ENCODE measurements around the gene TAF13. TPM values are rescaled to one million over a fixed set of nuclear protein-coding genes. Genes with fewer than 3 reads are reported as not detected.
"Not testable (repeated sequence)": the region's sequence is repeated elsewhere in the genome, so short reads cannot be mapped to it uniquely, and the experiment has no call there.

TAF13 gene
- total RNA-seq, 1 experiment from 2014 or later: 21.9 TPM

DNA sequence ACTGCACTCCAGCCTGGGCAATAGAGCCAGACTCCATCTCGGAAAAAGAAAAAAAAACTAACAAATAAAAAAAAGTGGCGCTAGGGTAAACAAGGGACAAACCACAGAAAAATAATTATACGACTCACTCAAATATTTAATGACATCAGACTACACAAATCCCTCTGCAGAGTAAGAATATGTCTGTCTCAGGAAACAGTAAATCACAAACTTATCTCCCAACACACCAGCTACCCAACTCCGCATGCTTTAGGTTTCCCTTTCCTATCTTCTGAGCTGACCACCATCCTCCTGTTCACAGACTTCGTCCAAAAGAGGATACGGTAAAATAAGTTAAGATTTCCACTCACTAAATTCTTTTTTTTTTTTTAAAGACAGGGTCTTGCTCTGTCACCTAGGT is 50.1 kb downstream of the TAF13 start:
- H3K27me3 ChIP-seq (replicated peaks; ENCODE audit: control insufficient read depth, insufficient read depth, low read length): no peaks in the 10 kb centered on the region
- H3K36me3 ChIP-seq (ENCODE audit: control insufficient read depth, insufficient read depth, low read length): no peaks in the 10 kb centered on the region
- no peaks in the 10 kb centered on the region for H3K27me3 Mint-ChIP-seq (ENCODE audit: insufficient read depth, unreplicated experiment)
- no peak overlapping the region for H3K4me3 ChIP-seq (ENCODE audit: low read depth, low read length)
- ChIA-PET POLR2A (interaction anchor here (0.6 kb wide), 1 partner anchor 402 kb away, joined by 4 read pairs; no protein-coding TSS in a partner anchor), CTCF (no interaction called here)
- no peaks in the 10 kb centered on the region for H3K4me1 ChIP-seq
- H3K9me3 Mint-ChIP-seq (ENCODE audit: unreplicated experiment): no peaks in the 10 kb centered on the region
- no peaks in the 10 kb centered on the region for H3K36me3 Mint-ChIP-seq (ENCODE audit: insufficient read depth, unreplicated experiment)
- TF ChIP-seq, protein P1, sequence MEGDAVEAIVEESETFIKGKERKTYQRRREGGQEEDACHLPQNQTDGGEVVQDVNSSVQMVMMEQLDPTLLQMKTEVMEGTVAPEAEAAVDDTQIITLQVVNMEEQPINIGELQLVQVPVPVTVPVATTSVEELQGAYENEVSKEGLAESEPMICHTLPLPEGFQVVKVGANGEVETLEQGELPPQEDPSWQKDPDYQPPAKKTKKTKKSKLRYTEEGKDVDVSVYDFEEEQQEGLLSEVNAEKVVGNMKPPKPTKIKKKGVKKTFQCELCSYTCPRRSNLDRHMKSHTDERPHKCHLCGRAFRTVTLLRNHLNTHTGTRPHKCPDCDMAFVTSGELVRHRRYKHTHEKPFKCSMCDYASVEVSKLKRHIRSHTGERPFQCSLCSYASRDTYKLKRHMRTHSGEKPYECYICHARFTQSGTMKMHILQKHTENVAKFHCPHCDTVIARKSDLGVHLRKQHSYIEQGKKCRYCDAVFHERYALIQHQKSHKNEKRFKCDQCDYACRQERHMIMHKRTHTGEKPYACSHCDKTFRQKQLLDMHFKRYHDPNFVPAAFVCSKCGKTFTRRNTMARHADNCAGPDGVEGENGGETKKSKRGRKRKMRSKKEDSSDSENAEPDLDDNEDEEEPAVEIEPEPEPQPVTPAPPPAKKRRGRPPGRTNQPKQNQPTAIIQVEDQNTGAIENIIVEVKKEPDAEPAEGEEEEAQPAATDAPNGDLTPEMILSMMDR (IDR thresholded peaks at IDR 0.05; ENCODE audit: insufficient read depth in 1 of 2, low read depth in 1 of 2, low read length in 1 of 2, severe bottlenecking in 1 of 2, unreplicated experiment in 1 of 2): no peak
- BruUV-seq (replicated peaks): no TSS peak
- H3K4me1 Mint-ChIP-seq (ENCODE audit: low read depth, unreplicated experiment): no peaks in the 10 kb centered on the region
- intact Hi-C loops (cut with micrococcal nuclease; ENCODE audit: unreplicated experiment): no loop called here
- H3K9me3 ChIP-seq: no peaks in the 10 kb centered on the region
- H3K4me3 Mint-ChIP-seq (ENCODE audit: unreplicated experiment): no peak overlapping the region
- H3K27ac Mint-ChIP-seq (ENCODE audit: unreplicated experiment): no peak overlapping the region
- no peak for DNase-seq

DNA sequence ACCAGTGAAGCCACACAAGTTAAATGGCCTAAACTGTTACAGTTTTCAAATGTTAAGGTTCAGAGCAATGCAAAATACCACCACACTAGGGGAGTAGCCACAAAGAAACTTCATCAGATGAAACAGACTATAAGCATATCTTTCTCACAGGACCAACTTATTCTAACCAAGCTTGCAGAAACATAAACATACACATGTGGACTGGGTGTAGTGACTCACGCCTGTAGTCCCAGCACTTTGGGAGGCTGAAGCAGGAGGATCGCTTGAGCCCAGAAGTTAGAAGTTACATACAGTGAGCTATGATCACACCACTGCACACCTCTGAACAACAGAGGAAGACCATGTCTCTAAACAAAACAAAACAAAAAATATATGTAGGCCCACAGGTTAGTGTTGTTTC is 51.2 kb downstream of the TAF13 start:
- Histone ChIP-seq H3K4me1 (no peaks in the 10 kb centered on the region), H3K9me3 (no peaks in the 10 kb centered on the region), H3K36me3 (ENCODE audit: control insufficient read depth, insufficient read depth, low read length) (no peaks in the 10 kb centered on the region), H3K4me3 (ENCODE audit: low read depth, low read length) (no peak overlapping the region), H3K27me3 (replicated peaks; ENCODE audit: control insufficient read depth, insufficient read depth, low read length) (no peaks in the 10 kb centered on the region)
- no peak for DNase-seq
- Mint-ChIP-seq H3K27me3 (ENCODE audit: insufficient read depth, unreplicated experiment) (no peaks in the 10 kb centered on the region), H3K9me3 (ENCODE audit: unreplicated experiment) (no peaks in the 10 kb centered on the region), H3K4me1 (ENCODE audit: low read depth, unreplicated experiment) (no peaks in the 10 kb centered on the region), H3K36me3 (ENCODE audit: insufficient read depth, unreplicated experiment) (no peaks in the 10 kb centered on the region), H3K27ac (ENCODE audit: unreplicated experiment) (no peak overlapping the region), H3K4me3 (ENCODE audit: unreplicated experiment) (no peak overlapping the region)
- TF ChIP-seq, protein P1 (IDR thresholded peaks at IDR 0.05; ENCODE audit: insufficient read depth in 1 of 2, low read depth in 1 of 2, low read length in 1 of 2, severe bottlenecking in 1 of 2, unreplicated experiment in 1 of 2): no peak
- POLR2A ChIA-PET: no interaction called here
- BruUV-seq (replicated peaks): no TSS peak
- CTCF ChIA-PET: no interaction called here
- intact Hi-C loops (cut with micrococcal nuclease; ENCODE audit: unreplicated experiment): no loop called here

DNA sequence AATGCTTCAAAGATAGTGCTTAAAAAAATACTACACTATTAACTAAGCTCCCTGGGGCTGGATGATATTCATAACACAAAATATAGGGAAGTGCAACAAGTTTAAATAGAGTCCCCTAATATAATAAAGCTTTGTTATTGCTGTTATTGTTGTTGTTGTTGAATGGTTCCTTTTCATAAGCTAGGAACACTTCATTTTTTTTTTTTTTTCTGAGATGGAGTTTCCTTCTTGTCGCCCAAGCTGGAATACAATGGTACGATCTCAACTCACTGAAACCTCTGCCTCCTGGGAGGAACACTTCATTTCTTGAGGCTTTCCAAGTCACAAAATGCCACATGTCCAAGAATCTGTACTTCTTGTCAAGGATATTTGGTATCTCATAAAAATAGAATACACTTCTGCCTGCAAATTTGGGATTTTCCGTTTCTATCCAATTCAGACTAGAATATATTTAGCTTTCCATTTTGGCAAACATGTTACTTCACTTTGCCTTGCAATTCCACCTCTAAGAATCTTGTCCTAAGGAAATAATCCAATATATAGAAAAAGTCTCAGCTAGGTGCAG is 55.0 kb downstream of the TAF13 start:
- no peak for DNase-seq
- ChIA-PET CTCF (no interaction called here), POLR2A (no interaction called here)
- H3K4me3 Mint-ChIP-seq (ENCODE audit: unreplicated experiment): no peak overlapping the region
- Histone ChIP-seq H3K27me3 (replicated peaks; ENCODE audit: control insufficient read depth, insufficient read depth, low read length) (no peaks in the 10 kb centered on the region), H3K4me3 (ENCODE audit: low read depth, low read length) (no peak overlapping the region), H3K9me3 (no peaks in the 10 kb centered on the region), H3K36me3 (ENCODE audit: control insufficient read depth, insufficient read depth, low read length) (no peaks in the 10 kb centered on the region), H3K4me1 (no peaks in the 10 kb centered on the region)
- TF ChIP-seq, protein P1 (IDR thresholded peaks at IDR 0.05; ENCODE audit: insufficient read depth in 1 of 2, low read depth in 1 of 2, low read length in 1 of 2, severe bottlenecking in 1 of 2, unreplicated experiment in 1 of 2): no peak
- no peaks in the 10 kb centered on the region for H3K27me3 Mint-ChIP-seq (ENCODE audit: insufficient read depth, unreplicated experiment)
- H3K9me3 Mint-ChIP-seq (ENCODE audit: unreplicated experiment): no peaks in the 10 kb centered on the region
- H3K4me1 Mint-ChIP-seq (ENCODE audit: low read depth, unreplicated experiment): no peaks in the 10 kb centered on the region
- no peaks in the 10 kb centered on the region for H3K36me3 Mint-ChIP-seq (ENCODE audit: insufficient read depth, unreplicated experiment)
- intact Hi-C loops (cut with micrococcal nuclease; ENCODE audit: unreplicated experiment): no loop called here
- H3K27ac Mint-ChIP-seq (ENCODE audit: unreplicated experiment): no peak overlapping the region
- no TSS peak for BruUV-seq (replicated peaks)

- H3K9me3 Mint-ChIP-seq (ENCODE audit: unreplicated experiment); H3K4me3 ChIP-seq (ENCODE audit: low read depth, low read length); H3K27me3 ChIP-seq (replicated peaks; ENCODE audit: control insufficient read depth, insufficient read depth, low read length); H3K27ac Mint-ChIP-seq (ENCODE audit: unreplicated experiment); H3K4me1 ChIP-seq; CTCF ChIA-PET; intact Hi-C loops (cut with micrococcal nuclease; ENCODE audit: unreplicated experiment); POLR2A ChIA-PET; H3K9me3 ChIP-seq; DNase-seq; H3K36me3 ChIP-seq (ENCODE audit: control insufficient read depth, insufficient read depth, low read length); H3K27me3 Mint-ChIP-seq (ENCODE audit: insufficient read depth, unreplicated experiment); H3K4me1 Mint-ChIP-seq (ENCODE audit: low read depth, unreplicated experiment); H3K36me3 Mint-ChIP-seq (ENCODE audit: insufficient read depth, unreplicated experiment); H3K4me3 Mint-ChIP-seq (ENCODE audit: unreplicated experiment); BruUV-seq (replicated peaks): not testable (repeated sequence)
Measured at GRCh38 chr1:109017719-109018118, 58.1 kb downstream of the TAF13 start.
